Effector memory CD4-positive, alpha-beta T cell (primary cell): ENCODE measurements around the gene ASCC2.
A peak's percentile ranks its signal among the peaks of the same experiment; 100 is the strongest.

Source experiments
- DNase-seq, 3 donors: peaks; one replicate each; pipeline ENCODE4 v3.0.0-alpha.2; 2020
- H3K27ac ChIP-seq: 2 replicates; pipeline ENCODE4 v1.7.0; 2013; ENCODE audit warnings: mild to moderate bottlenecking, low read length, moderate library complexity; ENCODE audit not compliant: insufficient read depth, poor library complexity, severe bottlenecking
- H3K27me3 ChIP-seq: replicated peaks from 2 replicates; pipeline ENCODE4 v1.7.0; 2013; ENCODE audit warnings: mild to moderate bottlenecking, low read length; ENCODE audit not compliant: insufficient read depth, control insufficient read depth, poor library complexity, severe bottlenecking
- H3K36me3 ChIP-seq: 2 replicates; pipeline ENCODE4 v1.7.0; 2013; ENCODE audit warnings: mild to moderate bottlenecking, low read length, moderate library complexity; ENCODE audit not compliant: control insufficient read depth, insufficient read depth
- H3K4me1 ChIP-seq: 2 replicates; pipeline ENCODE4 v1.7.0; 2013; ENCODE audit warnings: low read length, mild to moderate bottlenecking; ENCODE audit not compliant: control insufficient read depth, insufficient read depth, poor library complexity, severe bottlenecking
- H3K4me3 ChIP-seq: 2 replicates; pipeline ENCODE4 v1.7.0; 2013; ENCODE audit warnings: low read length, low read depth, mild to moderate bottlenecking; ENCODE audit not compliant: insufficient read depth, poor library complexity, severe bottlenecking
- H3K9me3 ChIP-seq: 2 replicates; pipeline ENCODE4 v1.7.0; 2013; ENCODE audit warnings: mild to moderate bottlenecking, low read length, moderate library complexity; ENCODE audit not compliant: control insufficient read depth
- total RNA-seq, 3 donors: gene quantifications; one replicate each; lab custom pipeline; 2026; lab: John Stamatoyannopoulos, UW

ASCC2 gene, protein sequence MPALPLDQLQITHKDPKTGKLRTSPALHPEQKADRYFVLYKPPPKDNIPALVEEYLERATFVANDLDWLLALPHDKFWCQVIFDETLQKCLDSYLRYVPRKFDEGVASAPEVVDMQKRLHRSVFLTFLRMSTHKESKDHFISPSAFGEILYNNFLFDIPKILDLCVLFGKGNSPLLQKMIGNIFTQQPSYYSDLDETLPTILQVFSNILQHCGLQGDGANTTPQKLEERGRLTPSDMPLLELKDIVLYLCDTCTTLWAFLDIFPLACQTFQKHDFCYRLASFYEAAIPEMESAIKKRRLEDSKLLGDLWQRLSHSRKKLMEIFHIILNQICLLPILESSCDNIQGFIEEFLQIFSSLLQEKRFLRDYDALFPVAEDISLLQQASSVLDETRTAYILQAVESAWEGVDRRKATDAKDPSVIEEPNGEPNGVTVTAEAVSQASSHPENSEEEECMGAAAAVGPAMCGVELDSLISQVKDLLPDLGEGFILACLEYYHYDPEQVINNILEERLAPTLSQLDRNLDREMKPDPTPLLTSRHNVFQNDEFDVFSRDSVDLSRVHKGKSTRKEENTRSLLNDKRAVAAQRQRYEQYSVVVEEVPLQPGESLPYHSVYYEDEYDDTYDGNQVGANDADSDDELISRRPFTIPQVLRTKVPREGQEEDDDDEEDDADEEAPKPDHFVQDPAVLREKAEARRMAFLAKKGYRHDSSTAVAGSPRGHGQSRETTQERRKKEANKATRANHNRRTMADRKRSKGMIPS
- 49.8 to 63.9 (median 54.8) reads per million in 3 donors for total RNA-seq

DNA sequence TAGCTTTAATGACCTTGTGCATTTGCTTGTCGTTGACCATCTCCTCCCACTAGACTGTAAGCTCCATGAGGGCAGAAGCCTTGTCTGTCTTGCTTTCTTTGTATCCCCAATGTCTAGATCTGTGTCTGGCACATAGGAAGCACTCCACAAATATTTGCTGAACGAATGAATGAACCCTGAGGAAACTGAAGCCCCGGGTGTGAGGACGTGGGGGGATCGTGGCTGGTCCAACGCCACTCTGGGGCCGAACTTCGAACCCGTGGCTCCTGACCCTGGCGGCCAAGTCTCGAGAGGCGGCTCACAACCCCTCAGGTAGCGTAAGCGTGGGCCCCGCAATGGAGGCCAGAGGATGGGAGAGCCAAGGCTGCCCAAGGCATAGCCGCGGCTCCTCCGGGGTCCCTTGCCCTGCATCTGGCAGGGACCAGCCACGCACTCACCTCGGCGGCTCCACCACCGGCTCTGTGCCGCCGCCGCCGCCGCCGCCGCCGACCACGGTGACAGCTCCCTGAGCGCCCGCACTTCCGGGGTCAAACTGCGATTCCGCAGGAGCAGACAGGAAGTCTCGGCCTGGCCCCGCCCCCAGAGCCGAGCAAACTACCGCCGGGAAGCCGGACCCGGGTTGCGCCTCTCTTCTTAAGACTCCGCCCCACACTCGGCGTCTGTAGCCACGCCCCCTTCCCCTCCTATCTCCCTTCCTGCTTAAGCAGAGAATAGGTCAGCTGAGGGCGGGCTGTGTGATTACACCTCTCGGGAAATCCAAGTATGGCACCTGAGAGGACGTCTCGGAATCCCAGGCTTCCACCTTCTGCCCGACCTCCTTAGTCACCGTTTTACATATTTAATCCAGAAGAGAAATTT is at the start of gene ASCC2:
Gene ASCC2 (minus strand): TSS at position 534 of the 858 bp plus-strand sequence. CDS start 5,949 bp downstream, outside the sequence.
- Histone ChIP-seq H3K27me3 (no peaks in the 10 kb centered on the region), H3K4me1 (peaks cover 20% of the 10 kb centered on the region), H3K9me3 (no peaks in the 10 kb centered on the region), H3K27ac (peak within 1 kb of the TSS; percentile 85), H3K36me3 (peaks cover 7% of the 10 kb centered on the region), H3K4me3 (peak within 1 kb of the TSS; percentile 94)
- DNase-seq = peak; percentile 98 to 99 (median 99)

DNA sequence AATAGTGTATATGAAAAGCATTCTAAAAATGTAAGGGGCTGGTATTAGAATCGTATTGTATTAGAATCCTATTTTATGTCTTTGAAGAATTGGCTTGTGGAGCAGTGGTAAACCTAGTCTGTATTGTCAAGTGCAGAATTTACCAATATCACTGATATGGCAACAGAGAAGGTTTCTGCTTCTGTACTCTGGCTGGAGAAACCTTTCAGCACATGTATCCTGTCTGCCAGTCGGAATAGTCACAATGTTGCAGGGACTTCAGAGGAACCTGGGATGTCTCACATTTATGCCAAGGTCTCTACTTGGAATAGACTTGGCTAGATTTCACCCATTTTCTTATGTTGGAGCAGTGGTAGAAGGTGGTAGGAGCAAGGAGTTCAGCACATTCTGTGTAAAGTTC is 49.3 kb upstream of the ASCC2 start:
- Histone ChIP-seq H3K36me3 (no peaks in the 10 kb centered on the region), H3K9me3 (no peaks in the 10 kb centered on the region), H3K27me3 (no peaks in the 10 kb centered on the region), H3K27ac (no peak overlapping the region), H3K4me3 (no peak overlapping the region), H3K4me1 (peaks cover 7% of the 10 kb centered on the region)
- no peak for DNase-seq

DNA sequence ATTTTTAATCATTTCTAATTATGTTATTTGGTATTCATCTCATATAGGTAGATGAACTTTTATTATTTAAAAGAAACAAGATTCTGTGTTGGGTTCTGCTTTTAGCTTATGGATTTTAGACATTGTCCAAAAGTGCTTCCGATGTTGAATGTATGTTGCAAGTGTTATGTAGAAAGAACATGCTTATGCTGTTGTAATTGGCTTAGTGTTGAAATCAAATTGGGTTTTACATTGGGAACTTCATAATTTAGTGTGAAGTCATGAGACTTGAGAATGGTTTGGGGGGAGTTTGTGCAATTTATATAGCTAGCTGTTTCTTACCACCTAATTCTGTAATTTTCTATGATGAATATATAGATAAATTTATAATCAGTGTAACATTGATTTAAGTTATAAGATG is 48.5 kb upstream of the ASCC2 start:
- DNase-seq = no peak
- H3K27ac ChIP-seq = no peak overlapping the region

DNA sequence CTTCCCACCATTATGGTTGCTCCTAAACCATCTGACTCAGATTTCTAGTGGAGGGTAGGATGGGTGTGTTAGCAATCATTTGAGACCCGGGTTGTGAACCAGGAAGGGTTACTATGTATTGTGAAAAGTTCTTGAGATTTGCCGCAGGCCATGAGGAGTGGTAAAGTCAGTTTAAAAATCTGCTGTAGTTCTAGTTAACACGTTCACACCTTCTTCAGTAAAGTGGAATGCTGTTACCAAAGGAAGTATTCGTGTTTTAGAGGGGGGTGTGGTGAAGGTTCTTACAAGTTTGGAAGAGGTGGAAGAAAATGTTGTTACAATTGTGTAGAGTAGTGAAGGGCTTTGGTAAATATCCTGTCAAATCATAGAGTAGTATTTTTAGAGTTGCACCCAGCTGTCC is 47.5 kb upstream of the ASCC2 start:
- no peak for DNase-seq
- H3K27ac ChIP-seq = no peak overlapping the region
- no peaks in the 10 kb centered on the region for H3K9me3 ChIP-seq
- H3K4me1 ChIP-seq = peaks cover 7% of the 10 kb centered on the region
- H3K36me3 ChIP-seq = no peaks in the 10 kb centered on the region
- H3K4me3 ChIP-seq = no peak overlapping the region
- H3K27me3 ChIP-seq = no peaks in the 10 kb centered on the region

More for the DNA sequence above, 48.5 kb upstream of the ASCC2 start:
- Histone ChIP-seq H3K4me3 (no peak overlapping the region), H3K36me3 (no peaks in the 10 kb centered on the region), H3K4me1 (peaks cover 7% of the 10 kb centered on the region), H3K27me3 (no peaks in the 10 kb centered on the region), H3K9me3 (no peaks in the 10 kb centered on the region)

DNA sequence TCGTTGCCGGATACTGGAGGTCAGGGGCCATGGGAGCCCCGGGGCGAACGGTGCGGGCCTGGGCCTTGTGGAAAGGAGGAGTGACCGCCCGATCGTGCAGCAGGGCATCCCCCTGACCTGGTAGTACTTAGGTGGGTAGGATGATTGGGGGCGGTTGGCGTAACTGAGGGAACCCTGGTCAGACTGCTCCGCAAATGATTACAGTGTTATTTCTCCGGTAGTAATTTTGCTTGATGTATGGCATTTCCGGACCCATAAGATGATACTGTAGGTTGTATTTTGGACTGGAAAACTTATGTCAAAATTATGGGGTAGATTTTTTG is 45.7 kb upstream of the ASCC2 start:
- H3K27ac ChIP-seq = peak overlapping the region; percentile 81
- no peak for DNase-seq
- H3K27me3 ChIP-seq = no peaks in the 10 kb centered on the region
- H3K9me3 ChIP-seq = no peaks in the 10 kb centered on the region
- H3K4me1 ChIP-seq = peaks cover 7% of the 10 kb centered on the region
- no peaks in the 10 kb centered on the region for H3K36me3 ChIP-seq
- peak overlapping the region; percentile 87 for H3K4me3 ChIP-seq

DNA sequence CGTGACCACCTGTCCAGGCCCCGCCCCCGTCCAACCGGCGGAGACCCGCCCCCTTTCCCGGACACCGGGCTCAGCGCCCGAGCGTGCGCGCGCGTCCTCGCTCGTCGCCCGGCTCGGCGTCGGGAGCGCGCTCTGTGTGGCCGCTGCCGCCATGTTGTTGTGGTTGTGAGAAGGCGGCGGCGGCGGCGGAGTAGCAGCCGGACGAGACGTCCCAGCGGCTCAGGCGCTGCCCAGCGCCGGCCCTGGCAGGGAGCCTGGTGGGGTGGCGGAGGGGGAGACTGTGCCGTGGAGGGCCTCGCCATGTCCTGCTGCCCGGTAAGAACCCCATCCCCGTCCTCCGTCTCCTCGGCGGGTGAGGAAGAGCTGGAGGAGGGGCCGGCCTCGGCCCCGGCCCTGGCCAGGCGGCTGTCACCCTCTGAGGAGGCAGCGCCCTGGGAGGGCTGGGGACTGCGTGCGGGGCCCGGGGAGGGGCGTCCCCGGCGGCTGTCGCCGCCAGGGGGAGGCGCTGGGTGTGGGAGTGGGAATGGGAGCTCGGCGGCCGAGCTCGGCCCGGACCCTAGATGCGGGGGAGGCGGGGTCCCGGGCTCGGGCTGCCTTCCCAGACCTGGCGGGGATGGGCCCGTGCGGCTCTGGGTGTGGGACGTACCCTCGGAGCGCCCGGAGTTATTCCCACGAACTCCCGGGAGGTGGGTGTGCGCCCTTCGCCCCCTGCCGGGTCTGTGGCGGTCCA is 45.1 kb upstream of the ASCC2 start, which contains the start of gene MTMR3:
Gene MTMR3 (plus strand): TSS at position 130 of the 730 bp plus-strand sequence. CDS start 87,886 bp downstream, outside the sequence.
- peak within 1 kb of the TSS; percentile 87 for H3K4me3 ChIP-seq
- DNase-seq = peak; percentile 82 to 86 (median 86)
- H3K9me3 ChIP-seq = no peaks in the 10 kb centered on the region
- no peaks in the 10 kb centered on the region for H3K27me3 ChIP-seq
- H3K4me1 ChIP-seq = peaks cover 7% of the 10 kb centered on the region
- H3K36me3 ChIP-seq = no peaks in the 10 kb centered on the region
- peak within 1 kb of the TSS; percentile 81 for H3K27ac ChIP-seq

DNA sequence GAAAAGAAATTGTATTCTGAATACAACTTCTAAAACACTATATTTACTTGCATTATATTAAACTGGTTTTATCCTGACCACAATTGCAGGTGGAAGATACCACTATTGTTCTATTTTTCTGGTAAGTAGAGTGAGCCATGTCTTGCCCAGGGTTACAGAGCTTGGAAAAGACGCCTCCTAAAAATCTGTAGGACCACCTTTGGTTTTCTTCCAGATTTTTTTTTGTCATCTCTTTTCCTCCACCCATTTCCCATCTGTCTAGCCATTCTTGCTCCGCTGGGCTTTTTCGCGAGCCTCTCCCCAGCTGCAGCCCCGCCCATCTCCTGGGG is 44.6 kb upstream of the ASCC2 start:
- H3K9me3 ChIP-seq = no peaks in the 10 kb centered on the region
- no peaks in the 10 kb centered on the region for H3K36me3 ChIP-seq
- peaks cover 7% of the 10 kb centered on the region for H3K4me1 ChIP-seq
- no peaks in the 10 kb centered on the region for H3K27me3 ChIP-seq
- peak overlapping the region; percentile 81 for H3K27ac ChIP-seq
- peak overlapping the region; percentile 87 for H3K4me3 ChIP-seq
- DNase-seq = no peak

DNA sequence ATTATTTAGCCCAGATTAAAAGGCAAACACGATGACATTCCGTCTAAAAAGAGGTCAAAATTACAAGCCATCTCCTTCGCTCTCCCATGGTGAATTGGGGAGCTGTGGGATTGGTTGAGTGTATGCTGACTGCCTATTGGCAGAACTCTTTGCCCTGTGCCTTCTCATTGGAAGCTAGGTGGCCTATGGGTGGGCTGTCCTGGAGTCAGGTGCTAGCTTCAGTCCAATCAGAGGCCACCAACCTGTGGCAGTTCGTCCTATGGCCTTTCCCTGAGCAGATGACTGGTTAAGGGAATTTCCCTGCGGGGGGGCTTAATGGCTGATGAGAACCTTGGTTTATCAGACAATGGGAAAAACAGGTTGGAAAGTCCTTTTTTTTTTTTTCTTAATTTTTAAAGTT is 41.7 kb upstream of the ASCC2 start:
- no peaks in the 10 kb centered on the region for H3K36me3 ChIP-seq
- H3K27ac ChIP-seq = no peak overlapping the region
- DNase-seq = no peak
- peaks cover 4% of the 10 kb centered on the region for H3K4me1 ChIP-seq
- H3K9me3 ChIP-seq = no peaks in the 10 kb centered on the region
- no peaks in the 10 kb centered on the region for H3K27me3 ChIP-seq
- H3K4me3 ChIP-seq = no peak overlapping the region

DNA sequence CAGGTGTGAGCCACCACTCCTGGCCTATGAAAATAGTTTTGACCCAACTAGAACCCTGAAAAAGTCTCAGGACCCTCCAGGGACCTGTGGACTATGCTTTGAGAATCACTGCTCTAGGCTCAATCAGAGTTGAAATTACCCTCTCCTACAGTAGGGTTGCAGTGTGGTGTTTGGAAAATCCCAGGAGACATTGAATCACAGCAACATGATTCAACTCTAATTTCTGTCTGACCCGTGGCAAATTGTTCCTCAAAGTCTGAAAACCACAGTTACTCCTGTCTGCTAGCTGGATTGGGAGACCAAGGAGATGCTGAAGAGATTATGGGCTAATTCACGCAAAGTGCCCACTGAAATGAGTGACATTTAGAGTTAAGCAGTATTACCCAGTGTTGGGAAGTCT is 39.5 kb upstream of the ASCC2 start:
- Histone ChIP-seq H3K27me3 (no peaks in the 10 kb centered on the region), H3K36me3 (no peaks in the 10 kb centered on the region), H3K4me1 (no peaks in the 10 kb centered on the region), H3K27ac (no peak overlapping the region), H3K9me3 (no peaks in the 10 kb centered on the region), H3K4me3 (no peak overlapping the region)
- DNase-seq = no peak
